Astrocyte (in vitro differentiated cells and primary cell): ENCODE data around the gene C13orf42.
A peak's percentile ranks its signal among the peaks of the same experiment; 100 is the strongest.

Experiments
- CTCF ChIP-seq: IDR thresholded peaks from 2 replicates; pipeline ENCODE4 v1.5.1; 2011; ENCODE audit warnings: low read depth, mild to moderate bottlenecking, inconsistent platforms, low read length, moderate library complexity; ENCODE audit not compliant: insufficient read depth
- EZH2 ChIP-seq: IDR thresholded peaks from 2 replicates; pipeline ENCODE4 v1.6.1; 2012; ENCODE audit warnings: mild to moderate bottlenecking, low read length, inconsistent platforms; ENCODE audit not compliant: insufficient read depth

GRCh38 chr13:51125495-51126226, 14.6 kb upstream of the C13orf42 start:
- peak; percentile 84 for TF ChIP-seq CTCF
- TF ChIP-seq EZH2, result no peak
